HepG2 (cell line): ENCODE measurements around the gene CLEC16A. TPM values are rescaled to one million over a fixed set of nuclear protein-coding genes. Genes with fewer than 3 reads are reported as not detected.
A peak's percentile ranks its signal among the peaks of the same experiment; 100 is the strongest.

Experiments
- ATAC-seq: fragments of 200-7000 bp; cut with Tn5 transposase; 3 replicates; pipeline ENCODE4 v1.9.1; 2020; ENCODE audit warnings: mild to moderate bottlenecking, moderate library complexity
- BruUV-seq: library from RNA; stranded (reverse); fragments of 400-500 nt; replicated peaks from 2 replicates; lab custom pipeline; 2021; lab: Mats Ljungman, UMichigan
- CTCF ChIA-PET: fragments of 300-600 bp; formaldehyde crosslinking; extraction: SDS; loops from one replicate; lab custom pipeline; 2021; ENCODE audit warnings: low total read pairs, inconsistent platforms, low intra/inter-chr PET ratio; lab: Yijun Ruan, JAX
- POLR2A ChIA-PET: fragments of 350-600 bp; sonication (Branson Sonifier 250); formaldehyde crosslinking; loops from one replicate; lab custom pipeline; 2020; ENCODE audit warnings: antibody characterized with exemption, inconsistent platforms; lab: Yijun Ruan, JAX
- DNase-seq: peaks from one replicate; pipeline ENCODE4 v3.0.0-alpha.2; 2015; ENCODE audit warnings: low spot score
- FAIRE-seq: peaks from 3 replicates; lab custom pipeline; 2011; peaks lifted over from hg19 to GRCh38; lab: Jason Lieb, UNC
- H2AFZ ChIP-seq: one replicate; pipeline ENCODE4 v1.6.1; 2011; ENCODE audit warnings: low read length, inconsistent platforms
- H3K27ac ChIP-seq: fragments of 300-600 bp; 3 replicates; pipeline ENCODE4 v1.8.0; 2011; ENCODE audit warnings: mixed run types, mild to moderate bottlenecking, mixed read lengths, low read length, inconsistent platforms; ENCODE audit not compliant: insufficient read depth; ENCODE audit errors: extremely low read length
- H3K27me3 ChIP-seq, 2 experiments: fragments of 200-600 bp in 1 of 2; 2 replicates in 1 of 2; 3 replicates in 1 of 2; pipeline versions ENCODE4 v1.6.0 to v1.8.0; 2011; ENCODE audit warnings: low read length in 2 of 2, mild to moderate bottlenecking in 2 of 2, moderate library complexity in 2 of 2, inconsistent platforms in 1 of 2; ENCODE audit not compliant: insufficient read depth in 2 of 2, control insufficient read depth in 1 of 2
- H3K36me3 ChIP-seq, 2 experiments: fragments of 200-600 bp in 1 of 2; replicated peaks in 1 of 2; 2 replicates in 1 of 2; 3 replicates in 1 of 2; pipeline versions ENCODE4 v1.5.1 to v1.8.0; 2011; ENCODE audit warnings: low read length in 2 of 2, inconsistent platforms in 1 of 2; ENCODE audit not compliant: insufficient read depth in 2 of 2, control insufficient read depth in 1 of 2
- H3K4me1 ChIP-seq: 2 replicates; pipeline ENCODE4 v1.5.1; 2012; ENCODE audit warnings: low read length, inconsistent platforms; ENCODE audit not compliant: insufficient read depth
- H3K4me2 ChIP-seq: 2 replicates; pipeline ENCODE4 v1.6.0; 2011; ENCODE audit warnings: low read depth, low read length, inconsistent platforms
- H3K4me3 ChIP-seq, 3 experiments: fragments of 200-600 bp in 1 of 3; sonication (generic), shearing (Covaris generic) in 1 of 3; replicated peaks in 1 of 3; 2 replicates each; pipeline ENCODE4 v1.5.1; 2011 to 2016; ENCODE audit warnings: low read length in 3 of 3, inconsistent platforms in 2 of 3, low read depth in 2 of 3, mild to moderate bottlenecking in 2 of 3, control low read depth in 1 of 3, mixed read lengths in 1 of 3; ENCODE audit not compliant: insufficient read depth in 1 of 3
- H3K79me2 ChIP-seq: one replicate; pipeline ENCODE4 v1.6.1; 2011; ENCODE audit warnings: low read length, inconsistent platforms; ENCODE audit not compliant: insufficient read depth
- H3K9ac ChIP-seq: 2 replicates; pipeline ENCODE4 v1.6.0; 2011; ENCODE audit warnings: mild to moderate bottlenecking, low read depth, low read length, inconsistent platforms; ENCODE audit not compliant: insufficient read depth
- H3K9me3 ChIP-seq: 2 replicates; pipeline ENCODE4 v1.5.1; 2012; ENCODE audit warnings: mild to moderate bottlenecking, low read length
- H4K20me1 ChIP-seq: 2 replicates; pipeline ENCODE4 v1.6.0; 2011; ENCODE audit warnings: inconsistent platforms, mild to moderate bottlenecking, low read length, moderate library complexity; ENCODE audit not compliant: insufficient read depth
- CTCF ChIP-seq: sonication (generic); formaldehyde crosslinking; IDR thresholded peaks from 2 replicates; pipeline ENCODE4 v1.5.0; 2020; ENCODE audit warnings: mild to moderate bottlenecking, missing genetic modification reagents, moderate library complexity
- KAT7 ChIP-seq: IDR thresholded peaks from 2 replicates; pipeline ENCODE4 v1.6.1; 2018; ENCODE audit warnings: borderline replicate concordance, missing compliant biosample characterization
- NFYB ChIP-seq: sonication (generic); formaldehyde crosslinking; IDR thresholded peaks from 2 replicates; pipeline ENCODE4 v1.4.0; 2020; ENCODE audit warnings: missing genetic modification reagents
- TERF1 ChIP-seq: sonication (generic); formaldehyde crosslinking; IDR thresholded peaks from 2 replicates; pipeline ENCODE4 v1.8.0; 2022; ENCODE audit warnings: mild to moderate bottlenecking, missing genetic modification reagents, moderate library complexity
- WGBS: methylation state at CpG from one replicate; pipeline ENCODE4 v1.1.6; 2017; ENCODE audit warnings: low lambda C conversion rate; 5-methylcytosine and 5-hydroxymethylcytosine counted together
- in situ Hi-C: cut with HindIII; loops from 2 replicates; pipeline ENCODE4 v1.10.0; 2017; ENCODE audit warnings: low pct_unique_long_range_greater_than_20kb; ENCODE audit not compliant: extremely low pct_ligation_motif_present
- intact Hi-C: fragments of 100-400 bp; cut with micrococcal nuclease; formaldehyde crosslinking; loops from one replicate; pipeline ENCODE4 v1.10.0; 2022; ENCODE audit not compliant: unreplicated experiment
- polyA plus RNA-seq, 8 experiments: library from polyadenylated mRNA; depleted of rRNA in 3 of 8; stranded (reverse) in 7 of 8; unstranded in 1 of 8; fragments of >200 nt; fragmentation: Illumina TruSeq in 4 of 8; extraction: Trizol in 4 of 8; gene quantifications; 2 replicates each; pipeline versions ENCODE4 v1.2.1 to v1.2.3, GENCODE V29; 2011 to 2016; ENCODE audit warnings: low read depth in 4 of 8, missing spikeins in 1 of 8, mixed read lengths in 1 of 8; ENCODE audit not compliant: insufficient read depth in 1 of 8
- total RNA-seq, 5 experiments: library from RNA; depleted of rRNA; stranded (reverse); fragments of >200 nt; fragmentation: Illumina TruSeq; extraction: Trizol; gene quantifications; 2 replicates each; pipeline ENCODE4 v1.2.3, GENCODE V29; 2016; ENCODE audit warnings: low read depth in 1 of 5

The CLEC16A gene
- total and polyA plus RNA-seq, 2 of the 13 experiments (the other 11 are each of a cell fraction or from before 2014, with no cell fraction given) = 8.5 to 10.3 TPM

GRCh38 chr16:10929853-10930754 is 14.3 kb upstream of the CLEC16A start (continued):
- 0 out of 2 replicates have a peak, but pooled peaks have one; percentile 36 for TF ChIP-seq TERF1 (CRISPR knock-in tag)
- TF ChIP-seq KAT7 (CRISPR knock-in tag) = no peak

- in situ Hi-C loops (no loop called here), intact Hi-C loops (no loop called here)
- H3K4me2 ChIP-seq = no peak overlapping the region
- H3K27me3 ChIP-seq = no peaks in the 10 kb centered on the region
- ChIA-PET CTCF (no interaction called here), POLR2A (interaction anchor here (1.1 kb wide), 1 partner anchor 8 kb away, joined by 3 read pairs; no protein-coding TSS in a partner anchor)
- peaks cover 12% of the 10 kb centered on the region for H3K79me2 ChIP-seq
- no TSS peak for BruUV-seq
- H2AFZ ChIP-seq = no peak overlapping the region
- DNase-seq = no peak
- H3K4me3 ChIP-seq = no peak overlapping the region
- peaks cover 4% of the 10 kb centered on the region for H3K4me1 ChIP-seq
- H3K27ac ChIP-seq = no peak overlapping the region
- H3K9ac ChIP-seq = no peak overlapping the region
- no peaks in the 10 kb centered on the region for H3K9me3 ChIP-seq
- H3K36me3 ChIP-seq = peaks cover 26 to 68% of the 10 kb centered on the region in 2 experiments
- H4K20me1 ChIP-seq = 0 out of 2 replicates have a peak, but pooled peaks cover 3% of the 10 kb centered on the region
- FAIRE-seq = no peak
- WGBS = 93% methylated on average over 2 of the region's 2 CpGs
- peak; percentile 56 for ATAC-seq
- TF ChIP-seq CTCF (peak; percentile 37), NFYB (CRISPR knock-in tag) (no peak)
Observed at GRCh38 chr16:10930755-10931093, 13.6 kb upstream of the CLEC16A start.
